Astrocyte (in vitro differentiated cells and primary cell): ENCODE data around the gene LDLRAD4.

Experiments
- CTCF ChIP-seq: IDR thresholded peaks from 2 replicates; pipeline ENCODE4 v1.5.1; 2011; ENCODE audit warnings: low read depth, mild to moderate bottlenecking, inconsistent platforms, low read length, moderate library complexity; ENCODE audit not compliant: insufficient read depth
- EZH2 ChIP-seq: IDR thresholded peaks from 2 replicates; pipeline ENCODE4 v1.6.1; 2012; ENCODE audit warnings: mild to moderate bottlenecking, low read length, inconsistent platforms; ENCODE audit not compliant: insufficient read depth

- TF ChIP-seq CTCF (no peak), EZH2 (no peak)
These were observed 442.7 kb downstream of the LDLRAD4 start for GRCh38 chr18:13661051-13661778.
